Bronchial epithelial cell (primary cell): Measurements from ENCODE around the gene PCNX1. TPM values are rescaled to one million over a fixed set of nuclear protein-coding genes. Genes with fewer than 3 reads are reported as not detected.
"Not testable (repeated sequence)": the region's sequence is repeated elsewhere in the genome, so short reads cannot be mapped to it uniquely, and the experiment has no call there.

Experiments
- DNase-seq: peaks from one replicate; pipeline ENCODE4 v3.0.0-alpha.2; 2010; ENCODE audit warnings: low read depth
- FAIRE-seq: peaks from 2 replicates; lab custom pipeline; 2011; peaks lifted over from hg19 to GRCh38; lab: Jason Lieb, UNC
- H3K27me3 ChIP-seq: 2 replicates; pipeline ENCODE4 v1.5.1; 2011; ENCODE audit warnings: low read length; ENCODE audit not compliant: control insufficient read depth, insufficient read depth
- H3K36me3 ChIP-seq: 2 replicates; pipeline ENCODE4 v1.5.1; 2011; ENCODE audit warnings: low read length; ENCODE audit not compliant: control insufficient read depth, insufficient read depth
- H3K4me3 ChIP-seq: 2 replicates; pipeline ENCODE4 v1.5.1; 2011; ENCODE audit warnings: mild to moderate bottlenecking, low read depth, low read length, control low read depth
- CTCF ChIP-seq: IDR thresholded peaks from 2 replicates; pipeline ENCODE4 v1.5.1; 2011; ENCODE audit warnings: mild to moderate bottlenecking, moderate library complexity, low read length, control low read depth, inconsistent platforms; ENCODE audit not compliant: insufficient read depth, severe bottlenecking
- total RNA-seq: library from RNA; depleted of rRNA; stranded (reverse); fragments of >200 nt; gene quantifications from 2 replicates; pipeline ENCODE4 v1.2.1, GENCODE V29; 2014

Gene PCNX1
- total RNA-seq, 1 donor from 2014 or later = 24.5 TPM

GRCh38 chr14:70872678-70873020, 34.6 kb upstream of the PCNX1 start:
- H3K27me3 ChIP-seq = no peaks in the 10 kb centered on the region
- no peaks in the 10 kb centered on the region for H3K36me3 ChIP-seq
- FAIRE-seq (no peak), DNase-seq (no peak)
- no peak overlapping the region for H3K4me3 ChIP-seq
- TF ChIP-seq CTCF = no peak

- DNase-seq (no peak), FAIRE-seq (no peak)
- Histone ChIP-seq H3K36me3 (no peaks in the 10 kb centered on the region), H3K27me3 (no peaks in the 10 kb centered on the region), H3K4me3 (no peak overlapping the region)
- no peak for TF ChIP-seq CTCF
These were observed 33.6 kb upstream of the PCNX1 start for GRCh38 chr14:70873627-70874026.

- not testable (repeated sequence) for FAIRE-seq, H3K27me3 ChIP-seq, DNase-seq, H3K36me3 ChIP-seq, H3K4me3 ChIP-seq
These were observed 31.3 kb upstream of the PCNX1 start for GRCh38 chr14:70875811-70876460.

GRCh38 chr14:70879448-70879847, 27.8 kb upstream of the PCNX1 start:
- FAIRE-seq = no peak

GRCh38 chr14:70880888-70881287, 26.4 kb upstream of the PCNX1 start:
- DNase-seq, H3K27me3 ChIP-seq, FAIRE-seq, H3K36me3 ChIP-seq, H3K4me3 ChIP-seq: not testable (repeated sequence)

More at GRCh38 chr14:70879448-70879847, 27.8 kb upstream of the PCNX1 start:
- DNase-seq = no peak
- Histone ChIP-seq H3K36me3 (no peaks in the 10 kb centered on the region), H3K27me3 (no peaks in the 10 kb centered on the region), H3K4me3 (no peak overlapping the region)
- TF ChIP-seq CTCF = no peak

GRCh38 chr14:70881549-70882177, 25.6 kb upstream of the PCNX1 start:
- DNase-seq = no peak
- H3K4me3 ChIP-seq = no peak overlapping the region
- no peak for FAIRE-seq

More at GRCh38 chr14:70881549-70882177, 25.6 kb upstream of the PCNX1 start:
- Histone ChIP-seq H3K27me3 (no peaks in the 10 kb centered on the region), H3K36me3 (no peaks in the 10 kb centered on the region)
- TF ChIP-seq CTCF = no peak
